ENCODE data around the gene RNLS.

The RNLS gene

GRCh38 chr10:88477343-88478085, 105.6 kb downstream of the RNLS start:
- no peak for DNase-seq (ENCODE audit: low read depth in 2 of 2)

DNA sequence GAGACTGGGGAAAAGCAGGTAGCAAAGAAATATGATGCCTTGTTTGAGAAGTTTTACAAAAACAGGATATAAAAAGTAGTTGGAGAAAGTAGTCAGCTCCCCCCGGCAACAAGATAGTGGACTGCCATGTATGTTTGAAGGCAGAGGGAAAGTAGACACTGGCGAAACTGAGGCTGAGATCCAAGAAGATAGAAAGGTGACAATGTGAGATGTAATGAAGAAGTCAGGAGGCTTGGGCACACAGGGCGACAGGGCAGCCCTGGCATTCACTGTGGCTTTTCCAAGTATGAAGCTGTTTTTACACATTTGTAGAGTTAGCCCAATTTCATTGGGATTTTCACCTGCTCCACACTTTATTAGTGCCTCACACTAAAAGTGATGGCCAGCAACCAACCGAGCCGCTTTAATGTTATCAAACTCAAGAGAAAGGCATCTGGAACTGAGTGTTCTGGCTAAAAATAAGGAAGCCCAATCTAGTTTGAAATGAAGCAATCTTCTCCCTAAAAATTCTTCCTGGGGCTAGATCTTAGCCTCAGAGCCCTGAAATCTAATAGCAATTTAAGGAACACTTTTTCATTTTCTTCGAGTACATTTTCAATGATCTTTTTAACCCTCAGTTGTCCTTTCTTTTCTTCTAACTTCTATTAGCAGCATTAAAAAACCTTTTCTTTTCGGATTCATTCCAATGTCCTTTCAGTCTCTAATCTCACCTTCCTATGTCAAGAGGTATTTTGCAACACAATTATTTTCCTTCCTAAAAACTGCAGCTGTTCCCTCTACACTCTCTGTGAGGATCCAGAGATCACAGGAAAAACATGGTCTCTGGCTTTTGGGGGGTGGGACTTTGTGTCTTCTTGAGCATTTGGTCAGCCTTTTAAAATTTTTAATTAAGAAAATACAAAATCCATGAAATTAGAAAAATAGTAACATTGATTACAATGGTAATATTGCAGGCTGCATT, 108.0 kb downstream of the RNLS start:
- no peak for DNase-seq (ENCODE audit: low read depth in 2 of 2)

- DNase-seq (ENCODE audit: low read depth in 2 of 2), result no peak
Observed at GRCh38 chr10:88473989-88474883, 108.9 kb downstream of the RNLS start.

GRCh38 chr10:88472540-88472939, 110.6 kb downstream of the RNLS start:
- DNase-seq (ENCODE audit: low read depth in 2 of 2), result no peak

GRCh38 chr10:88471899-88472298, 111.2 kb downstream of the RNLS start:
- no peak for DNase-seq (ENCODE audit: low read depth in 2 of 2)

GRCh38 chr10:88467835-88468485, 115.2 kb downstream of the RNLS start:
- DNase-seq (ENCODE audit: low read depth in 2 of 2), result no peak

DNA sequence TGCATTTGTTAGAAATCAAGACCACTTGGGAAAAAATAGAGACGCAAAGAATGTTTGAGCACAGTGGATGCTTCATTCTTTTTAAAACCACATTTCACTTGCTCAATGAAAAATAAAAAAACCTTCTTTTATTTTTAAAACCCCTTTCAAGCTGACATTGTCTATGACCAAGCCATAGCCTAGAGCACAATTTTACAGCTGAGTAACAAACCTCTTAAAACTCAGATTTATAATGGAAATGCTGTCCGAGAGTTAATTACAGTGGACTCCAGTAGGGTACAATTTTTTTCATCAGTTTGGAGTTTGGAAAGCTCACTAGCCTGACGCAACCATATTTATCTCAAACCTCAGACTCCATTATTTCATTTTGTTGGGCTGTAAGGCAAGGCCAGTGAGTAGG, 116.3 kb downstream of the RNLS start:
- DNase-seq (ENCODE audit: low read depth in 2 of 2), result no peak

DNA sequence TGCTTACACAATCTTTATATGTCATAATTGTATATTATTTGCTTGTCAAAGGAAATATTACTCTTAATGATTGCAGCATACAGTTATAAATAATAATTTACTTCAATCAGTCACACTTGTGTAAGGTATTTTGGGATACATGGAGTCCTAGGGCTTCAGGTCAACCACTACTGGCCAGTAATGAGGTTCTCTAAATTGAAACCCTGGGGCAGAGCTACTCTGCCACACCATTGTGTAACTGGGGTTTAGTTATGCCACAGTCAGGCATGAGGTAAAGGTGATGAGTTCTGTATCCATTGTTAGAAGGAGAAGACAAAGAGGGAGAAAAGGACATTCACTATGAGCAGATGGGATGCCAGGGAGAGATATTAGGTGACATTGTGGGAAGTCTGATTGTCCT, 117.4 kb downstream of the RNLS start:
- no peak for DNase-seq (ENCODE audit: low read depth in 2 of 2)

- no peak for DNase-seq (ENCODE audit: low read depth in 2 of 2)
Observed at GRCh38 chr10:88463811-88464210, 119.3 kb downstream of the RNLS start.

DNA sequence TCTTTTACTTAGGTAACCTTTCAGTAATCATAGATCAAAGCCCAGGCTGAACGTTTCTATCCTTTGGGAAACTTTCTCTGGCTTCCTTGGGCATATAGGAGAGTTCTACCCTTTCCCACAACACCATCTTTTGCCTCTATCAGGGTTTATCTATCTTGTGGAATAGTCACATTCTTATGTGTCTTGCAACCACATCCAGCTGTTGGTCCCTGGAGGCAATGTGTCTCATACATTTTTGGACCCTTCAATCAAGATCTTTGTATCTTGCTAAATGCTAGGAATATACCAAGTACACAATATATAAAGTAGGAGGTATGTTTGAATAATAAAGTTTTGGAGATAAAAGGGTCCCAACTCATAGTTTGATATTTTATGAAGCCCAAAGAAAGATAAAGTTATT, 121.7 kb downstream of the RNLS start:
- no peak for DNase-seq (ENCODE audit: low read depth in 2 of 2)

DNA sequence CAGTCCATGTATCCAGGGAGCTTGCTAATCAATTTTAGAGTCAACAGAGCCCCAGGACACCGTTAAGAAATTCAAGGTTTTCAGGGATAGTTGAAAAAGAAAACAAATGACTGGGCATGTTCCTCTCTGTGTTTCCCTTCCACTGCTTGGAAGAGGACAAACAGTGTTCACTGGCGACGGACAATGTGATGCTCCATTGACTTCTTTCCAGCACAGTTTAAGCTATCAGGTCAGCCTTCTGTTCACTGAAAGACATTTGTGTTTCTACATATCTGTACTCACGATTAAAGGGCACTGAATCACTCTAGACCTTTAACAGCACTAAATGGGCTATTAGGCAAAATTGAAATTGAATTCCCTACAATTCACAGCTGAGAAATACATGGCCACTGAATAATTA, 123.6 kb downstream of the RNLS start:
- DNase-seq (ENCODE audit: low read depth in 2 of 2), result no peak

DNA sequence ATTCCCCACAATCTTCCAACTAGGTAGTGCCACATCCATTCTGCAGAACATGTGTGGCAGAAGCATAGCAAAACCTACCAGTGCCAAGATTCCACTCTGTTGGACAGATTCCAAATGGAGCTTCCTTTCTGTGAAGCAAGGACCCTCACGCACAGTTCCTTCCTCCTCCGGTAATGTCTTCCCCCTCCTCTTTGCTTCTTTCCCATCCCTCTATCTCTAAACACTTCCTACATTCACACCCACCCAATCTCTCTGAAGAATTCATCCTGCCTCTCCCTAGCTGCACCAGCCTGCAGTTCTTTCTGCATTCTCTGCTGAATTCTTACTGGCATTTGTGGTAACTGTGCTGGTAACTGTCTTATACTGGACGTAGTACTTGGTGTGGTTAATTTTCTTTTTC, 124.9 kb downstream of the RNLS start:
- DNase-seq (ENCODE audit: low read depth in 2 of 2), result no peak

DNA sequence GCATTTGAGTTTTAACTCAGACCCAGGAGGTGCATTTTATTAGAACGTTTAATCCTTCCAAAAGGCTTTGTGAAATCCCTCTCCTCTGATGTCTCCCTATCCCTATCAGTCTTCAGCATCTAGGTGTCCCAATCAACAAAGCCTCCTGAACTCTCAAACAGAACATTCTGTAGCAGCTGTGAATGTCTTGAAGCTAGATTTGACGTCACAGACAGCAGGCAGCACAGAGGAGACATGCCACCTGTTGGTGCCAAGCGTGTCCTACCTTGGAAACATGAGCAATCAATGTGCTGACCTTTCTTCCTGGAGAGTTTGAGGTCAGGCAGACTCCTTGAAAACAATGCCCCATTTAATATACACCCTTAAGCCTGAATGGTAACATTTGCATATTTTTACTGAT, 125.5 kb downstream of the RNLS start:
- no peak for DNase-seq (ENCODE audit: low read depth in 2 of 2)

- DNase-seq (ENCODE audit: low read depth in 2 of 2), result no peak
Observed at GRCh38 chr10:88456730-88457129, 126.4 kb downstream of the RNLS start.

- no peak for DNase-seq (ENCODE audit: low read depth in 2 of 2)
Observed at GRCh38 chr10:88455831-88456230, 127.3 kb downstream of the RNLS start.

GRCh38 chr10:88450201-88450600, 132.9 kb downstream of the RNLS start:
- no peak for DNase-seq (ENCODE audit: low read depth in 2 of 2)

DNA sequence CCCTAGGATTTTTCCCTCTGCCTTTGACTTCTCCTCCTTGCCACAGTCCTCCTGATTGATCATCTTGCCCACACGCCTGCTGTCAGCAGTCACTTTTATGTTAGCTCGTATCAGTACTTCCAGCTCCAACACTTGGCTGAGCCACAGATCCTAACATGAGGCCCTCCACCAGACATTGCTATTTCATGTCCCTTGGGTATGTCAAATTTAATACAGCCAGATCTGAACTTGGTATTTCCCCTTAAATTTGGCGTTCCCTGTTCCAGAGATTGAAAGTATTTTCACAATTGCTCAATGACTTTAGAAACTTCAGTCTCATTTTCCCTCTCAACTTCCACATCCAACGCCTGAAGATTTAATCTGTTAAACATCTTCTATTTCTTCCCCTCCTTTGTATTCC, 140.4 kb downstream of the RNLS start:
- no peak for DNase-seq (ENCODE audit: low read depth in 2 of 2)

GRCh38 chr10:88440541-88440940, 142.6 kb downstream of the RNLS start:
- no peak for DNase-seq (ENCODE audit: low read depth in 2 of 2)

DNA sequence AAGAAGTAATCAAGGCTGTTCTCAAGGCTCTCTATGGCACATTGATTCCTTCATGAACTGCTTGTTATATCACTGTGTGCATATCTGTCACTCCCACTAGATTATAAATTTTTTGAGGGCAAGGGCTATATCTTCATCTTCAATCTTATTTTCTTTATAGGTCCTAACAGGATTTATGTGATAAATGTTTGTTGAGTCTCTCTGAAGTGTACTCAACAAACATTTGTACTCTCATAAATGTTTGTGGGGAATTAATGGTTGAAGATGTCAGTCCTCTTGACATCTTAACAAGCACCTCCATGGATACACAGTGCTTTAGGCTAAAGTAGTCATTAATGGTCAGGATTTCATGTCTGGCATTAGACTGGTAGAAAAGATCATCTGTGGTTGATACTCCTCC, 143.2 kb downstream of the RNLS start:
- DNase-seq (ENCODE audit: low read depth in 2 of 2), result no peak

DNA sequence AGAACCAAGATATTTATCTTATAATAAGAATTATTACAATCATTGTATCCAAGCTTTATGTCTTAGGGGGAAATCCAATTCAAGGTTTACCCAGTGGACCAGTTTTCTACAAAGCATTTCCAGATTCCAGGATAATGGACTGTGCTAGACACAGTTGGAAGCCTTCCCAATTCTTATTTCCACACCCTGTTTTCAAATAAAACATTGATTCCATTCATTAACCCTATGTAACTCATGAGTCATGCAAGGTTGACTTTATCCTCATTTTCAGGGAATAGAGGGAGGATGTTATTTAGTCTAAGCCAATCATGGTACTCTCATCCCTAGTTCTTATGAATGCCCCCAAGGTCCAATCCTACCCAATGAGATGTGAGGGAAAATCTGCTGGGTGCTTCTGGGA, 145.7 kb downstream of the RNLS start:
- no peak for DNase-seq (ENCODE audit: low read depth in 2 of 2)

- no peak for DNase-seq (ENCODE audit: low read depth in 2 of 2)
Observed at GRCh38 chr10:88433565-88434186, 149.4 kb downstream of the RNLS start.

Data from stimulated activated CD8-positive, alpha-beta memory T cell treated with anti-CD3 and anti-CD28 coated beads, Interleukin-7, amount 100 ng/mL, for 4 hours (primary cell).